PC-9 (cell line): ENCODE measurements around the gene SLK. TPM values are rescaled to one million over a fixed set of nuclear protein-coding genes. Genes with fewer than 3 reads are reported as not detected.

ENCODE experiments used
- BruUV-seq: library from RNA; stranded (reverse); fragments of 400-500 nt; replicated peaks from 2 replicates; lab custom pipeline; 2021; lab: Mats Ljungman, UMichigan
- CTCF ChIA-PET: fragments of 300-600 bp; sonication (Branson Sonifier 250); formaldehyde crosslinking; loops from one replicate; lab custom pipeline; 2022; ENCODE audit warnings: antibody characterized with exemption; lab: Charles Lee
- POLR2A ChIA-PET: fragments of 300-600 bp; sonication (Branson Sonifier 250); formaldehyde crosslinking; loops from one replicate; lab custom pipeline; 2022; ENCODE audit warnings: antibody characterized with exemption; ENCODE audit not compliant: unreplicated experiment; lab: Charles Lee
- DNase-seq, 2 experiments: peaks; one replicate each; pipeline versions ENCODE4 v3.0.0 to v3.0.0-alpha.2; 2015 to 2022; ENCODE audit warnings: mixed read lengths in 1 of 2
- H2AFZ ChIP-seq: fragments of 200-600 bp; sonication (generic); 2 replicates; pipeline ENCODE4 v1.8.1; 2017; ENCODE audit warnings: antibody characterized with exemption
- H3F3A ChIP-seq: fragments of 200-600 bp; sonication (generic); 2 replicates; pipeline ENCODE4 v1.8.1; 2017; ENCODE audit warnings: antibody characterized with exemption, mild to moderate bottlenecking, low read depth; ENCODE audit not compliant: insufficient read depth
- H3K27ac ChIP-seq: fragments of 200-600 bp; sonication (generic); 2 replicates; pipeline ENCODE4 v1.6.1; 2016; ENCODE audit warnings: mixed run types
- H3K27me3 ChIP-seq: fragments of 200-600 bp; sonication (generic); 2 replicates; pipeline ENCODE4 v1.6.1; 2016; ENCODE audit warnings: low read depth, mixed run types; ENCODE audit not compliant: insufficient read depth
- H3K36me3 ChIP-seq: fragments of 200-600 bp; sonication (generic); 2 replicates; pipeline ENCODE4 v1.6.1; 2016; ENCODE audit warnings: low read depth, mixed run types
- H3K4me1 ChIP-seq: fragments of 200-600 bp; sonication (generic); replicated peaks from 2 replicates; pipeline ENCODE4 v1.6.1; 2016; ENCODE audit warnings: mixed run types; ENCODE audit not compliant: insufficient read depth
- H3K4me2 ChIP-seq: fragments of 200-600 bp; sonication (generic); 2 replicates; pipeline ENCODE4 v1.6.1; 2017; ENCODE audit warnings: mixed run types
- H3K4me3 ChIP-seq: fragments of 200-600 bp; sonication (generic); 2 replicates; pipeline ENCODE4 v1.6.1; 2016; ENCODE audit warnings: mixed run types
- H3K79me2 ChIP-seq: fragments of 200-600 bp; sonication (generic); 2 replicates; pipeline ENCODE4 v1.6.1; 2017; ENCODE audit warnings: low read depth, mixed run types
- H3K9me2 ChIP-seq: fragments of 200-600 bp; sonication (generic); 2 replicates; pipeline ENCODE4 v1.8.1; 2017; ENCODE audit warnings: mild to moderate bottlenecking; ENCODE audit not compliant: insufficient read depth
- H3K9me3 ChIP-seq: fragments of 200-600 bp; sonication (generic); 2 replicates; pipeline ENCODE4 v1.8.1; 2016; ENCODE audit warnings: low read depth; ENCODE audit not compliant: insufficient read depth
- H4K20me1 ChIP-seq: fragments of 200-600 bp; sonication (generic); 2 replicates; pipeline ENCODE4 v1.8.1; 2017; ENCODE audit not compliant: insufficient read depth
- EZH2 ChIP-seq: fragments of 200-600 bp; sonication (generic); IDR thresholded peaks from 2 replicates; pipeline ENCODE4 v1.8.0; 2017; ENCODE audit warnings: antibody characterized with exemption, low read depth
- intact Hi-C: fragments of 100-400 bp; cut with micrococcal nuclease; formaldehyde crosslinking; loops from one replicate; pipeline ENCODE4 v1.10.0; 2022; ENCODE audit not compliant: unreplicated experiment
- total RNA-seq: library from RNA; stranded (reverse); gene quantifications from 2 replicates; pipeline ENCODE4 v1.2.3, GENCODE V29; 2021
- TF ChIP-seq, protein P1 (sequence below): fragments of 200-600 bp; sonication (generic); conservative IDR thresholded peaks from 2 replicates; pipeline ENCODE4 v1.6.1; 2017; ENCODE audit warnings: mixed run types, antibody characterized with exemption, mild to moderate bottlenecking, moderate library complexity

SLK gene
- total RNA-seq, 1 experiment from 2014 or later: 30.4 TPM

GRCh38 chr10:103925591-103925990 is 41.3 kb upstream of the SLK start:
- no peaks in the 10 kb centered on the region for H3K9me3 ChIP-seq
- intact Hi-C loops: no loop called here
- H3K9me2 ChIP-seq: no peaks in the 10 kb centered on the region
- BruUV-seq: no TSS peak
- CTCF ChIA-PET: no interaction called here
- peaks cover 14% of the 10 kb centered on the region; the same call in 1 of the 2 replicates for H3F3A ChIP-seq
- no peak overlapping the region for H3K4me3 ChIP-seq
- H3K27ac ChIP-seq: no peak overlapping the region
- H3K27me3 ChIP-seq: no peaks in the 10 kb centered on the region
- TF ChIP-seq, protein P1, sequence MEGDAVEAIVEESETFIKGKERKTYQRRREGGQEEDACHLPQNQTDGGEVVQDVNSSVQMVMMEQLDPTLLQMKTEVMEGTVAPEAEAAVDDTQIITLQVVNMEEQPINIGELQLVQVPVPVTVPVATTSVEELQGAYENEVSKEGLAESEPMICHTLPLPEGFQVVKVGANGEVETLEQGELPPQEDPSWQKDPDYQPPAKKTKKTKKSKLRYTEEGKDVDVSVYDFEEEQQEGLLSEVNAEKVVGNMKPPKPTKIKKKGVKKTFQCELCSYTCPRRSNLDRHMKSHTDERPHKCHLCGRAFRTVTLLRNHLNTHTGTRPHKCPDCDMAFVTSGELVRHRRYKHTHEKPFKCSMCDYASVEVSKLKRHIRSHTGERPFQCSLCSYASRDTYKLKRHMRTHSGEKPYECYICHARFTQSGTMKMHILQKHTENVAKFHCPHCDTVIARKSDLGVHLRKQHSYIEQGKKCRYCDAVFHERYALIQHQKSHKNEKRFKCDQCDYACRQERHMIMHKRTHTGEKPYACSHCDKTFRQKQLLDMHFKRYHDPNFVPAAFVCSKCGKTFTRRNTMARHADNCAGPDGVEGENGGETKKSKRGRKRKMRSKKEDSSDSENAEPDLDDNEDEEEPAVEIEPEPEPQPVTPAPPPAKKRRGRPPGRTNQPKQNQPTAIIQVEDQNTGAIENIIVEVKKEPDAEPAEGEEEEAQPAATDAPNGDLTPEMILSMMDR: no peak
- no peak for TF ChIP-seq EZH2
- no peak overlapping the region for H3K4me2 ChIP-seq
- H2AFZ ChIP-seq: no peak overlapping the region
- POLR2A ChIA-PET: no interaction called here
- H4K20me1 ChIP-seq: no peaks in the 10 kb centered on the region
- no peaks in the 10 kb centered on the region for H3K79me2 ChIP-seq
- H3K4me1 ChIP-seq: peaks cover 21% of the 10 kb centered on the region
- no peak for DNase-seq
- no peaks in the 10 kb centered on the region for H3K36me3 ChIP-seq

GRCh38 chr10:103926722-103927319 is 40.1 kb upstream of the SLK start:
- no peak overlapping the region for H3K4me2 ChIP-seq
- H3K27ac ChIP-seq: no peak overlapping the region
- TF ChIP-seq, protein P1: no peak
- no peak for TF ChIP-seq EZH2
- no peaks in the 10 kb centered on the region for H3K79me2 ChIP-seq
- peaks cover 14% of the 10 kb centered on the region; the same call in 1 of the 2 replicates for H3F3A ChIP-seq
- DNase-seq: no peak
- no peaks in the 10 kb centered on the region for H3K27me3 ChIP-seq
- peaks cover 21% of the 10 kb centered on the region for H3K4me1 ChIP-seq
- no TSS peak for BruUV-seq
- H3K9me3 ChIP-seq: no peaks in the 10 kb centered on the region
- intact Hi-C loops: no loop called here
- no peaks in the 10 kb centered on the region for H4K20me1 ChIP-seq
- no peaks in the 10 kb centered on the region for H3K9me2 ChIP-seq
- H3K4me3 ChIP-seq: no peak overlapping the region
- no peaks in the 10 kb centered on the region for H3K36me3 ChIP-seq
- CTCF ChIA-PET: no interaction called here
- POLR2A ChIA-PET: no interaction called here
- no peak overlapping the region for H2AFZ ChIP-seq

DNA sequence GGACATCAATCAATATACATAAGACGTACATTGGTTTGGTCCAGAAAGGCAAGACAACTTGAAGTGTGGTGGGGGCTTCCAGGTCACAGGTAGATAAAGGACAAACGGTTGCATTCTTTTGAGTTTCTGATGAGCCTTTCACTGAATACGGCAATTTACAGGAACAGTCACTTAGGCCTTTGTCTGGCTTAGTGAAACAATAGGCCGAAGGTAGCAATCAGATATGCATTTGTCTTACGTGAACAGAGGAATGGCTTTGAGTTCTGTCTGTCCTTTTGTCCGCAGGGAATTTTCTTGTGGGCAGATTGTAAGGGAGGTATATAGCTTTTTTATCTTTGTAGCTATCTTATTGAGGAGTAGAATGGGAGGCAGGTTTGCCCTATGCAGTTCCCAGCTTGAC is 38.2 kb upstream of the SLK start:
- Histone ChIP-seq H4K20me1 (no peaks in the 10 kb centered on the region), H3K4me2 (no peak overlapping the region), H3K4me1 (peaks cover 9% of the 10 kb centered on the region), H3K36me3 (no peaks in the 10 kb centered on the region), H3K4me3 (no peak overlapping the region), H3K79me2 (no peaks in the 10 kb centered on the region), H3K9me3 (no peaks in the 10 kb centered on the region), H3F3A (0 out of 2 replicates have a peak, but pooled peaks cover 5% of the 10 kb centered on the region), H3K9me2 (no peaks in the 10 kb centered on the region), H3K27me3 (no peaks in the 10 kb centered on the region), H3K27ac (no peak overlapping the region), H2AFZ (no peak overlapping the region)
- intact Hi-C loops: no loop called here
- DNase-seq: no peak
- no TSS peak for BruUV-seq
- ChIA-PET POLR2A (no interaction called here), CTCF (no interaction called here)
- TF ChIP-seq, protein P1: no peak
- no peak for TF ChIP-seq EZH2
